K562 treated with DMSO at 1 percent for 48 hours (cell line): ENCODE data around the gene KRTAP4-6. TPM values are rescaled to one million over a fixed set of nuclear protein-coding genes. Genes with fewer than 3 reads are reported as not detected.

Source experiments
- total RNA-seq: library from RNA; unstranded; fragments of 300-600 nt; gene quantifications from 2 replicates; pipeline ENCODE4 v1.2.3, GENCODE V29; 2022; ENCODE audit warnings: low replicate concordance; ENCODE audit errors: extremely low read depth

KRTAP4-6 gene
- total RNA-seq, result not detected in 2 replicates

DNA sequence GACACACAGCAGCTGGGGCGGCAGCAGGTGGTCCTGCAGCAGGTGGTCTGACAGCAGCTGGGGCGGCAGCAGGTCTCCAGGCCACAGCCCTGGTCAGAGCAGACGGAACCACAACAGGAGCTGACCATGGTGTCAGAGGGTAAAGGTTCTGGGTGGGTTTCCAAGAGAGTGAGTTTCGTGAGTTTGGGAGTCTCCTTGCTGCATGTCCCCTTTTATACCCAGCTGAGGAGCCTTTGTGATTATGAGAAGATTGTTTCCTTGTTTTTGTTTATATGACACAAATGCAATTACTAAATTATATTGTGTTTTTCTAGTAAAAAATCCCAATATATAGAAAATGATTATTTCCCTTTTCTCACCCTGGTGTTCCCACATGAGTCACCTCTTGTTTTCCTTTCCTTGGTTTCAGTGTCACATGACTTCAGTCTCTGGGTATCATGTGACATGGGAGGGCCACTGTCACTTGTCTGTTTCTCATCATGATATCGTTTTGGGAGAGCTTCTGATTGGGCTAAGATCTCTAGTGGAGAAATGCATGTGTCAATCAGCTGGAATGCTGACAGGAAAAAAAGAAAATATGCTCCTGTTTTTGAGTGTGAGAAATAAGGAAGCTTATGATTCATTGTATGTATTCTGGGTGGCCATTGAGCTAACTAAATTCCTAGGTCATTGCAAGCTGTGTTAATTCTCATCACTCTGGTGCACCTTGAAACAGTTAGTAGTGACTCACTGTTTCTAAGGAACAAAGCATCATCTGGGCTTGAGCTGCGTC is at the start of gene KRTAP4-6:
Gene KRTAP4-6 (minus strand): TSS at position 185 of the 772 bp plus-strand sequence. CDS start 57 bp downstream, at position 128.

DNA sequence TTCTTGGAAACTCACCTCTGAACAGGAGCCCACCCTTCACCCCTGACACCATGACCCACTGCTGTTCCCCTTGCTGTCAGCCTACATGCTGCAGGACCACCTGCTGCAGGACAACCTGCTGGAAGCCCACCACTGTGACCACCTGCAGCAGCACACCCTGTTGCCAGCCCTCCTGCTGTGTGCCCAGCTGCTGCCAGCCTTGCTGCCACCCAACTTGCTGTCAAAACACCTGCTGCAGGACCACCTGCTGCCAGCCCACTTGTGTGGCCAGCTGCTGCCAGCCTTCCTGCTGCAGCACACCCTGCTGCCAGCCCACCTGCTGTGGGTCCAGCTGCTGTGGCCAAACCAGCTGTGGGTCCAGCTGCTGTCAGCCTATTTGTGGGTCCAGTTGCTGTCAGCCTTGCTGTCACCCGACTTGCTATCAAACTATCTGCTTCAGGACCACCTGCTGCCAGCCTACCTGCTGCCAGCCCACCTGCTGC is 49.5 kb upstream of the KRTAP4-6 start, which contains the start of gene KRTAP9-1:
Gene KRTAP9-1 (plus strand): TSS at position 51 of the 482 bp plus-strand sequence. CDS start 0 bp downstream, at position 51.

DNA sequence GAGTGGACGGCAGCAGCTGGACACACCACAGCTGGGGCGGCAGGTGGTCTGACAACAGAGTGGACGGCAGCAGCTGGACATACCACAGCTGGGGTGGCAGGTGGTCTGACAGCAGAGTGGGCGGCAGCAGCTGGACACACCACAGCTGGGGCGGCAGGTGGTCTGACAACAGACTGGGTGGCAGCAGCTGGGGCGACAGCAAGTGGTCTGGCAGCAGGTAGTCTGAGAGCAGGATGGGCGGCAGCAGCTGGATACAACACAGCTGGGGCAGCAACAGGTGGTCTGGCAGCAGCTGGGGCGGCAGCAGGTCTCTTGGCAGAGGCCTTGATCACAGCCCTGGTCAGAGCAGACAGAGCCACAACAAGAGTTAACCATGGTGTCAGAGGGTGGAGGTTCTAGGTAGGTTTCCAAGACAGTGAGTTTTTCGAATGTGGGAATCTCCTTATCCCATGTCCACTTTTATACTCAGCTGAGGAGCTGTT is 44.2 kb upstream of the KRTAP4-6 start, which contains the start of gene KRTAP4-1:
Gene KRTAP4-1 (minus strand): TSS at position 432 of the 482 bp plus-strand sequence. CDS start 57 bp downstream, at position 375.

DNA sequence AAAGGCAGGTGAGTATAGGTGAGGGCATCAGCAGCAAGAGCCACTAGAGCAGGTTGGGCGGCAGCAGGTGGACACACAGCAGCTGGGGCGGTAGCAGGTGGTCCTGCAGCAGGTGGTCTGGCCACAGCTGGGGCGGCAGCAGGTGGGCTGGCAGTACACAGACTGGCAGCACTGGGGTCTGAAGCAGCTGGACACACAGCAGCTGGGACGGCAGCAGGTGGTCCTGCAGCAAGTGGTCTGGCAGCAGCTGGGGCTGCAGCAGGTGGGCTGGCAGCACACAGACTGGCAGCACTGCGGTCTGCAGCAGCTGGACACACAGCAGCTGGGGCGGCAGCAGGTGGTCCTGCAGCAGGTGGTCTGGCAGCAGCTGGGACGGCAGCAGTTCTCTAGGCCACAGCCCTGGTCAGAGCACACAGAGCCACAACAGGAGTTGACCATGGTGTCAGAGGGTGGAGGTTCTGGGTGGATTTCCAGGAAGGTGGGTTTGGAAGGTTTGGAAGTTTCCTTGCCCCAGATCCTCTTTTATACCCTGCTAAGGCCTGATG is 37.5 kb upstream of the KRTAP4-6 start, which contains the start of gene KRTAP4-2:
Gene KRTAP4-2 (minus strand): TSS at position 495 of the 545 bp plus-strand sequence. CDS start 57 bp downstream, at position 438.

DNA sequence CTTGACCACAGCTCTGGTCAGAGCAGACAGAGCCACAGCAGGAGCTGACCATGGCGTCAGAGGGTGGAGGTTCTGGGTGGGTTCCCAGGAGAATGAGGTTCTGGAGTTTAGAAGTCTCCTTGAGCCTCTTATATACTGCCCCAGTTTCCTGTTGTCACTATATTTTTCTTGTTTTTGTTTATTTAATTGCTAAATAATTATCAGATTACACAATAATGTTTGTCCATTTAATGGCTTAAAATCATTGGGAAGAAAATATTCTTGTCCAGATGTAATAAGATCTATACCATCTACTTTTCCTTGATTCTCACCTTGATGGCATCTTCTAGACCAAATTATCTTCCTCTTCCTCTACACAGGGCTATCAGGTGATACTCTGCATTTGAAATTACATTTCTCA is 27.8 kb upstream of the KRTAP4-6 start, which contains the start of gene KRTAP4-3:
Gene KRTAP4-3 (minus strand): TSS at position 101 of the 400 bp plus-strand sequence. CDS start 49 bp downstream, at position 52.

DNA sequence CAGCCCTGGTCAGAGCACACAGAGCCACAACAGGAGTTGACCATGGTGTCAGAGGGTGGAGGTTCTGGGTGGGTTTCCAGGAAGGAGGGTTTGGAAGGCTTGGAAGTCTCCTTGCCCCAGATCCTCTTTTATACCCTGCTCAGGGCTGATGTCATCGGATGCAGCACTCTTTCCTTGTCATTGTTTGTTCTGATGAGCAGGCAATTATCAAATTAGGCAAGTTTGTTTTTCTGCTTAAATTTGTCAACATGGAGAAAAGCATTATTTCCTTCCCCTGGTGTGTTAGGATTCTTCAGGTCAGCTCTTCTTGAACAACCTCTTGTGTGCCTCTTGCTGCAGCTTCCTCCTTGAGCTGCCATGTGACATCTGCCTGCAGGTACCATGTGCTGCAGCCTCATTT is 20.3 kb upstream of the KRTAP4-6 start, which contains the start of gene KRTAP4-4:
Gene KRTAP4-4 (minus strand): TSS at position 101 of the 400 bp plus-strand sequence. CDS start 57 bp downstream, at position 44.

DNA sequence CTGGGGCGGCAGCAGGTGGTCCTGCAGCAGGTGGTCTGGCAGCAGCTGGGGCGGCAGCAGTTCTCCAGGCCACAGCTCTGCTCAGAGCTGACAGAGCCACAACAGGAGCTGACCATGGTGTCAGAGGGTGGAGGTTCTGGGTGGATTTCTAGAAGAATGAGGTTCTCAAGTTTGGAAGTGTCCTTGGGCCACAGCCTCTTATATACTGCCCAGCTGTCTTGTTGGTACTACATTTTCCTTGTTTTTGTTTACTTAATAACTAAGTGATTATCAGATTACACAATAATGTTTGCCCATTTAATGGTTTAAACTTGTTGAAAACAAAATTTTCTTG is 9.3 kb upstream of the KRTAP4-6 start, which contains the start of gene KRTAP4-5:
Gene KRTAP4-5 (minus strand): TSS at position 174 of the 334 bp plus-strand sequence. CDS start 58 bp downstream, at position 116.

DNA sequence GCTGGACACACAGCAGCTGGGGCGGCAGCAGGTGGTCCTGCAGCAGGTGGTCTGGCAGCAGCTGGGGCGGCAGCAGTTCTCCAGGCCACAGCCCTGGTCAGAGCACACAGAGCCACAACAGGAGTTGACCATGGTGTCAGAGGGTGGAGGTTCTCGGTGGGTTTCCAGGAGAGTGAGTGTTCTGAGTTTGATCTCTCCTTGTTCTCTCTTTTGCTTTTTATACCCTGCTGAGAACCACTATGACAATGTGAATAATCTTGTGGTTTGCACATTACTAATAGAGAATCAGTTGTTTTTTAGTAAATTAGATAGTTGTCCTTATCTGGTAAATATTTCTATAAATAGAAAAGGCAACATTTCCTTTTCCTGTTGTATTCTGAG is 16.4 kb downstream of the KRTAP4-6 start, which contains the start of gene KRTAP4-12:
Gene KRTAP4-12 (minus strand): TSS at position 192 of the 381 bp plus-strand sequence. CDS start 60 bp downstream, at position 132.

DNA sequence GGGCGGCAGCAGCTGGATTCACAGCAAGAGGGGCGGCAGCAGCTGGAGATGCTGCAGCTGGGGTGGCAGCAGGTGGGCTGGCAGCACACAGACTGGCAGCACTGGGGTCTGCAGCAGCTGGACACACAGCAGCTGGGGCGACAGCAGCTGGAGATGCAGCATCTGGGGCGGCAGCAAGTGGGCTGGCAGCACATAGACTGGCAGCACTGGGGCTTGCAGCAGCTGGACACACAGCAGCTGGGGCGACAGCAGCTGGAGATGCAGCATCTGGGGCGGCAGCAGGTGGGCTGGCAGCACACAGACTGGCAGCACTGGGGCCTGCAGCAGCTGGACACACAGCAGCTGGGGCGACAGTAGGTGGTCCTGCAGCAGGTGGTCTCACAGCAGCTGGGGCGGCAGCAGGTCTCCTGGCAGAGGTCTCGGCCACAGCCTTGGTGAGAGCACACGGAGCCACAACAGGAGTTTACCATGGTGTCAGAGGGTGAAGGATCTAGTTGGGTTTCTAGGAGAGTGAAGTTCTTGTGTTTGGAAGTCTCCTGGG is 22.4 kb downstream of the KRTAP4-6 start, which contains the start of gene KRTAP4-11:
Gene KRTAP4-11 (minus strand): TSS at position 528 of the 541 bp plus-strand sequence. CDS start 58 bp downstream, at position 470.

DNA sequence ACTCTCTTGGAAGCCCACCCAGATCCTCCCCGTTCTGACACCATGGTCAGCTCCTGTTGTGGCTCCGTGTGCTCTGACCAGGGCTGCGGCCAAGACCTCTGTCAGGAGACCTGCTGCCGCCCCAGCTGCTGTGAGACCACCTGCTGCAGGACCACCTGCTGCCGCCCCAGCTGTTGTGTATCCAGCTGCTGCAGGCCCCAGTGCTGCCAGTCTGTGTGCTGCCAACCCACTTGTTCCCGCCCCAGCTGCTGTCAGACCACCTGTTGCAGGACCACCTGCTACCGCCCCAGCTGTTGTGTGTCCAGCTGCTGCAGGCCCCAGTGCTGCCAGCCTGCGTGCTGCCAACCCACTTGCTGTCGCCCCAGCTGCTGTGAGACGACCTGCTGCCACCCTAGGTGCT is 35.0 kb downstream of the KRTAP4-6 start, which contains the start of gene KRTAP4-9:
Gene KRTAP4-9 (plus strand): TSS at position 43 of the 400 bp plus-strand sequence. CDS start 0 bp downstream, at position 43.

DNA sequence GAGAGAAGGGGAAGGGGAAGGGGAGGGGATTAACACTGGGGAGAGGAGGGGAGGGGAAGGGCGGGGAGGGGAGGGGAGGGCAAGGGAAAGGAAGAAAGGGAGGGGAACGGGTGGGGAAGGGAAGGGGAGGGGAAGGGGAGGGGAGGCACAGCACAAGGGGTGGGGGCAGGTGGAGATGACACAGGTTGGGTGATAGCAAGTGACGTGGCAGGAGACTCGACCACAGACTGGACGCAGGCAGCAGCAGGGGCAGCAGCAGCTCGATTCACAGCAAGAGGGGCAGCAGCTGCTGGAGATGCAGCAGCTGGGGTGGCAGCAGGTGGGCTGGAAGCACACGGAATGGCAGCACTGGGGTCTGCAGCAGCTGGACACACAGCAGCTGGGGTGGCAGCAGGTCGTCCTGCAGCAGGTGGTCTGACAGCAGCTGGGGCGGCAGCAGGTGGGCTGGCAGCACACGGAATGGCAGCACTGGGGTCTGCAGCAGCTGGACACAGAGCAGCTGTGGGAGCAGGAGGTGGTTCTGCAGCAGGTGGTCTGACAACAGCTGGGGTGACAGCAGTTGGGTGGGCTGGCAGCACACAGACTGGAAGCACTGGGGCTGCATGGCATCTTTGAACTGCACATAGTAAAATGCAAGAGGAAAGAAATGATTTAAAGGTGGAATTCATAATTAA is 38.6 kb downstream of the KRTAP4-6 start, which contains the start of gene KRTAP4-16:
Gene KRTAP4-16 (minus strand): TSS at position 624 of the 674 bp plus-strand sequence. CDS start 0 bp downstream, at position 624.

DNA sequence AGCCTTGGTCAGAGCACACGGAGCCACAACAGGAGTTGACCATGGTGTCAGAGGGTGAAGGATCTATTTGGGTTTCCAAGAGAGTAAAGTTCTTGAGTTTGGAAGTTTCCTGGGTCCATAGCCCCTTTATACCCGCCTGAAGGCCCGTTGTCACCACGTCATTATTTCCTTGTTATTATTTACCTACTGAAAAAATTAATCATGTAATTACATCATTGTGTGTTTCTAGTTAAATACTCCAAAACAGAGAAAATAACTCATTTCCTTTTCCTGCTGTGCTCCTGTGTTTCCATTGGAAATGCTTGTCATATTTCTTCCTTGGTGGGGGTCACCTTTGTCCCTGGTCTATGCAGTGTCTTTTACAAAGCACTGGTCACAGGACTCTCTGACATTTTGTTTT is 42.3 kb downstream of the KRTAP4-6 start, which contains the start of gene KRTAP4-8:
Gene KRTAP4-8 (minus strand): TSS at position 101 of the 400 bp plus-strand sequence. CDS start 58 bp downstream, at position 43.

Other genes starting within 250 kb of the KRTAP4-6 start
- gene KRT23, start 202.9 kb downstream of the KRTAP4-6 start, total RNA-seq, result not detected in 2 replicates
- not detected in 2 replicates for gene KRT39, start 173.6 kb downstream of the KRTAP4-6 start, total RNA-seq
- not detected in 2 replicates for gene KRT40, start 156.2 kb downstream of the KRTAP4-6 start, total RNA-seq
- not detected in 2 replicates for gene KRTAP3-3, start 146.4 kb downstream of the KRTAP4-6 start, total RNA-seq
- not detected in 2 replicates for gene KRTAP3-2, start 140.6 kb downstream of the KRTAP4-6 start, total RNA-seq
- not detected in 2 replicates for gene KRTAP3-1, start 131.4 kb downstream of the KRTAP4-6 start, total RNA-seq
- gene KRTAP1-5, start 113.3 kb downstream of the KRTAP4-6 start, total RNA-seq, result not detected in 2 replicates
- gene KRTAP1-4, start 110.3 kb downstream of the KRTAP4-6 start, total RNA-seq, result not detected in 2 replicates
- gene KRTAP1-3, start 105.7 kb downstream of the KRTAP4-6 start, total RNA-seq, result not detected in 2 replicates
- not detected in 2 replicates for gene KRTAP1-1, start 99.1 kb downstream of the KRTAP4-6 start, total RNA-seq
- not detected in 2 replicates for gene KRTAP2-1, start 93.2 kb downstream of the KRTAP4-6 start, total RNA-seq
- gene KRTAP2-2, start 85.3 kb downstream of the KRTAP4-6 start, total RNA-seq, result not detected in 2 replicates
- not detected in 2 replicates for gene KRTAP2-3, start 80.4 kb downstream of the KRTAP4-6 start, total RNA-seq
- gene KRTAP2-4, start 74.7 kb downstream of the KRTAP4-6 start, total RNA-seq, result not detected in 2 replicates
- gene KRTAP4-7, start 56.4 kb downstream of the KRTAP4-6 start, total RNA-seq, result not detected in 2 replicates
- not detected in 2 replicates for gene KRTAP4-8, start 42.4 kb downstream of the KRTAP4-6 start, total RNA-seq
- not detected in 2 replicates for gene KRTAP4-16, start 38.3 kb downstream of the KRTAP4-6 start, total RNA-seq
- gene KRTAP4-9, start 35.2 kb downstream of the KRTAP4-6 start, total RNA-seq, result not detected in 2 replicates
- not detected in 2 replicates for gene KRTAP4-11, start 22.2 kb downstream of the KRTAP4-6 start, total RNA-seq
- gene KRTAP4-12, start 16.4 kb downstream of the KRTAP4-6 start, total RNA-seq, result not detected in 2 replicates
- gene KRTAP4-5, start 9.3 kb upstream of the KRTAP4-6 start, total RNA-seq, result not detected in 2 replicates
- gene KRTAP4-4, start 20.2 kb upstream of the KRTAP4-6 start, total RNA-seq, result not detected in 2 replicates
- gene KRTAP4-3, start 27.7 kb upstream of the KRTAP4-6 start, total RNA-seq, result not detected in 2 replicates
- gene KRTAP4-2, start 37.7 kb upstream of the KRTAP4-6 start, total RNA-seq, result not detected in 2 replicates
- not detected in 2 replicates for gene KRTAP4-1, start 44.4 kb upstream of the KRTAP4-6 start, total RNA-seq
- not detected in 2 replicates for gene KRTAP9-1, start 49.3 kb upstream of the KRTAP4-6 start, total RNA-seq
- gene KRTAP9-2, start 86.1 kb upstream of the KRTAP4-6 start, total RNA-seq, result not detected in 2 replicates
- not detected in 2 replicates for gene KRTAP9-3, start 91.9 kb upstream of the KRTAP4-6 start, total RNA-seq
- gene KRTAP9-8, start 97.5 kb upstream of the KRTAP4-6 start, total RNA-seq, result not detected in 2 replicates
- not detected in 2 replicates for gene KRTAP9-4, start 109.1 kb upstream of the KRTAP4-6 start, total RNA-seq
- not detected in 2 replicates for gene KRTAP9-9, start 114.8 kb upstream of the KRTAP4-6 start, total RNA-seq
- gene KRTAP9-6, start 124.8 kb upstream of the KRTAP4-6 start, total RNA-seq, result not detected in 2 replicates
- gene KRTAP9-7, start 135.2 kb upstream of the KRTAP4-6 start, total RNA-seq, result not detected in 2 replicates
- not detected in 2 replicates for gene KRTAP29-1, start 162.3 kb upstream of the KRTAP4-6 start, total RNA-seq
- gene KRTAP16-1, start 168.8 kb upstream of the KRTAP4-6 start, total RNA-seq, result not detected in 2 replicates
- gene KRTAP17-1, start 175.2 kb upstream of the KRTAP4-6 start, total RNA-seq, result not detected in 2 replicates
- gene KRT33A, start 210.3 kb upstream of the KRTAP4-6 start, total RNA-seq, result not detected in 2 replicates
- gene KRT33B, start 229.3 kb upstream of the KRTAP4-6 start, total RNA-seq, result not detected in 2 replicates
- gene KRT34, start 241.8 kb upstream of the KRTAP4-6 start, total RNA-seq, result not detected in 2 replicates